H9 (cell line): Measurements from ENCODE around the gene USH2A. TPM values are rescaled to one million over a fixed set of nuclear protein-coding genes. Genes with fewer than 3 reads are reported as not detected.
A peak's percentile ranks its signal among the peaks of the same experiment; 100 is the strongest.

Experiments
- DNase-seq: peaks from one replicate; pipeline ENCODE4 v3.0.0-alpha.2; 2017
- H2AFZ ChIP-seq: one replicate; pipeline ENCODE4 v1.6.1; 2013; ENCODE audit warnings: mild to moderate bottlenecking, low read length, control low read depth, moderate library complexity
- H2AK5ac ChIP-seq: 2 replicates; pipeline ENCODE4 v1.6.1; 2013; ENCODE audit warnings: low read length, control low read depth, mixed read lengths; ENCODE audit not compliant: insufficient read length
- H2BK120ac ChIP-seq: one replicate; pipeline ENCODE4 v1.6.1; 2013; ENCODE audit warnings: low read depth, mild to moderate bottlenecking, low read length, control low read depth, inconsistent platforms; ENCODE audit not compliant: poor library complexity, severe bottlenecking
- H2BK12ac ChIP-seq: 2 replicates; pipeline ENCODE4 v1.6.1; 2013; ENCODE audit warnings: low read length, control low read depth, mixed read lengths, low read depth; ENCODE audit not compliant: insufficient read length
- H2BK15ac ChIP-seq: 2 replicates; pipeline ENCODE4 v1.6.1; 2013; ENCODE audit warnings: low read depth, low read length, control low read depth
- H2BK20ac ChIP-seq: one replicate; pipeline ENCODE4 v1.6.1; 2013; ENCODE audit warnings: low read depth, mild to moderate bottlenecking, low read length, control low read depth, inconsistent platforms; ENCODE audit not compliant: poor library complexity, severe bottlenecking
- H2BK5ac ChIP-seq: 2 replicates; pipeline ENCODE4 v1.6.1; 2013; ENCODE audit warnings: low read length, control low read depth, mixed read lengths; ENCODE audit not compliant: insufficient read length
- H3K14ac ChIP-seq: 2 replicates; pipeline ENCODE4 v1.6.1; 2013; ENCODE audit warnings: low read length, control low read depth; ENCODE audit not compliant: insufficient read depth
- H3K18ac ChIP-seq: 2 replicates; pipeline ENCODE4 v1.6.1; 2013; ENCODE audit warnings: low read depth, mild to moderate bottlenecking, mixed read lengths, low read length, control low read depth; ENCODE audit not compliant: insufficient read length
- H3K23ac ChIP-seq: 2 replicates; pipeline ENCODE4 v1.6.1; 2013; ENCODE audit warnings: low read length, control low read depth, mixed read lengths, low read depth; ENCODE audit not compliant: insufficient read length
- H3K23me2 ChIP-seq: 2 replicates; pipeline ENCODE4 v1.6.1; 2013; ENCODE audit warnings: low read depth, mild to moderate bottlenecking, mixed read lengths, low read length, control low read depth; ENCODE audit not compliant: insufficient read length, poor library complexity, severe bottlenecking
- H3K27ac ChIP-seq: 2 replicates; pipeline ENCODE4 v1.5.1; 2013; ENCODE audit warnings: low read length, control low read depth, mixed read lengths, low read depth; ENCODE audit not compliant: insufficient read length
- H3K27me3 ChIP-seq: 2 replicates; pipeline ENCODE4 v1.6.1; 2013; ENCODE audit warnings: low read length, control low read depth, inconsistent platforms; ENCODE audit not compliant: insufficient read depth
- H3K4ac ChIP-seq: 2 replicates; pipeline ENCODE4 v1.6.1; 2013; ENCODE audit warnings: low read depth, mild to moderate bottlenecking, control low read depth, inconsistent platforms, low read length, moderate library complexity
- H3K4me1 ChIP-seq: 2 replicates; pipeline ENCODE4 v1.6.1; 2013; ENCODE audit warnings: low read length, control low read depth, inconsistent platforms; ENCODE audit not compliant: insufficient read depth
- H3K4me2 ChIP-seq: 2 replicates; pipeline ENCODE4 v1.6.1; 2013; ENCODE audit warnings: low read length, control low read depth, mixed read lengths; ENCODE audit not compliant: insufficient read length, insufficient read depth
- H3K56ac ChIP-seq: 2 replicates; pipeline ENCODE4 v1.6.1; 2013; ENCODE audit warnings: low read depth, mild to moderate bottlenecking, mixed read lengths, low read length, control low read depth; ENCODE audit not compliant: insufficient read length
- H3K79me1 ChIP-seq: 2 replicates; pipeline ENCODE4 v1.6.1; 2013; ENCODE audit warnings: low read depth, mild to moderate bottlenecking, moderate library complexity, low read length, control low read depth, inconsistent platforms; ENCODE audit not compliant: insufficient read depth, poor library complexity, severe bottlenecking
- H3K79me2 ChIP-seq: 2 replicates; pipeline ENCODE4 v1.6.1; 2013; ENCODE audit warnings: low read length, control low read depth, inconsistent platforms; ENCODE audit not compliant: insufficient read depth
- H3K9ac ChIP-seq: 2 replicates; pipeline ENCODE4 v1.6.1; 2013; ENCODE audit warnings: low read length, control low read depth, mixed read lengths; ENCODE audit not compliant: insufficient read length; ENCODE audit errors: extremely low read depth
- H3K9me3 ChIP-seq: one replicate; pipeline ENCODE4 v1.6.1; 2013; ENCODE audit warnings: low read depth, low read length, inconsistent platforms; ENCODE audit not compliant: control insufficient read depth
- H3T11ph ChIP-seq: one replicate; pipeline ENCODE4 v1.6.1; 2013; ENCODE audit warnings: mild to moderate bottlenecking, low read length, control low read depth, inconsistent platforms
- H4K20me1 ChIP-seq: one replicate; pipeline ENCODE4 v1.6.1; 2013; ENCODE audit not compliant: control insufficient read depth, insufficient read length, insufficient read depth
- H4K5ac ChIP-seq: 2 replicates; pipeline ENCODE4 v1.6.1; 2013; ENCODE audit warnings: low read depth, mild to moderate bottlenecking, mixed read lengths, low read length, control low read depth; ENCODE audit not compliant: insufficient read length
- H4K8ac ChIP-seq: replicated peaks from 2 replicates; pipeline ENCODE4 v1.6.1; 2013; ENCODE audit warnings: low read length, control low read depth, mixed read lengths, low read depth; ENCODE audit not compliant: insufficient read length
- H4K91ac ChIP-seq: 2 replicates; pipeline ENCODE4 v1.6.1; 2013; ENCODE audit warnings: low read depth, mild to moderate bottlenecking, moderate library complexity, mixed read lengths, low read length, control low read depth; ENCODE audit not compliant: insufficient read length
- H3K27ac Mint-ChIP-seq, 3 experiments: 2 replicates in 2 of 3; 3 replicates in 1 of 3; pipeline ENCODE4 v1.8.0; 2020 to 2021; ENCODE audit warnings: mixed read lengths in 3 of 3, mild to moderate bottlenecking in 1 of 3, moderate library complexity in 1 of 3
- H3K27me3 Mint-ChIP-seq: 2 replicates; pipeline ENCODE4 v1.8.0; 2021; ENCODE audit warnings: low read depth, mild to moderate bottlenecking, moderate library complexity, mixed read lengths
- H3K36me3 Mint-ChIP-seq, 3 experiments: 2 replicates in 2 of 3; 3 replicates in 1 of 3; pipeline ENCODE4 v1.8.0; 2020 to 2021; ENCODE audit warnings: low read depth in 3 of 3, mixed read lengths in 3 of 3; ENCODE audit not compliant: insufficient read depth in 1 of 3
- H3K4me1 Mint-ChIP-seq, 2 experiments: 2 replicates each; pipeline ENCODE4 v1.8.0; 2020; ENCODE audit warnings: mixed read lengths in 2 of 2
- H3K4me3 Mint-ChIP-seq, 2 experiments: 2 replicates in 1 of 2; 3 replicates in 1 of 2; pipeline ENCODE4 v1.8.0; 2020 to 2021; ENCODE audit warnings: mild to moderate bottlenecking in 2 of 2, mixed read lengths in 2 of 2, moderate library complexity in 1 of 2
- H3K9me3 Mint-ChIP-seq, 2 experiments: 2 replicates in 1 of 2; 3 replicates in 1 of 2; pipeline ENCODE4 v1.8.0; 2020; ENCODE audit warnings: mild to moderate bottlenecking in 2 of 2, mixed read lengths in 2 of 2, moderate library complexity in 1 of 2
- CTCF ChIP-seq: fragments of 200-600 bp; sonication (generic); conservative IDR thresholded peaks from 3 replicates; pipeline ENCODE4 v1.8.0; 2021; ENCODE audit warnings: antibody characterized with exemption, mild to moderate bottlenecking
- WGBS: extraction: QIAGEN DNeasy Blood & Tissue Kit; methylation state at CpG from one replicate; pipeline ENCODE4 v1.1.7; 2013; ENCODE audit warnings: missing lambda C conversion rate, low lambda C conversion rate, mixed read lengths; ENCODE audit not compliant: insufficient read length; ENCODE audit errors: extremely low coverage; 5-methylcytosine and 5-hydroxymethylcytosine counted together
- total RNA-seq: library from RNA; stranded (reverse); gene quantifications from 2 replicates; pipeline ENCODE4 v1.2.1, GENCODE V29; 2021

The USH2A gene
- total RNA-seq, 1 experiment from 2014 or later = 0.11 TPM

- no peak for TF ChIP-seq CTCF
- no peaks in the 10 kb centered on the region for H3K9me3 ChIP-seq
- H3K14ac ChIP-seq = no peak overlapping the region
- H2BK120ac ChIP-seq = no peak overlapping the region
- Mint-ChIP-seq H3K9me3 (no peaks in the 10 kb centered on the region), H3K36me3 (peaks cover 8 to 28% (median 26%) of the 10 kb centered on the region in 3 experiments; a peak in 6 of 7 replicates), H3K27ac (peak overlapping the region in 2 of 3 experiments; percentile 40 to 54; a peak in 2 of 7 replicates), H3K4me1 (peaks cover 28 to 33% of the 10 kb centered on the region in 2 experiments), H3K27me3 (no peaks in the 10 kb centered on the region), H3K4me3 (no peak overlapping the region)
- no peak for DNase-seq
- H4K20me1 ChIP-seq = no peaks in the 10 kb centered on the region
- H3K56ac ChIP-seq = no peak overlapping the region
- H3K79me2 ChIP-seq = no peaks in the 10 kb centered on the region
- H2AFZ ChIP-seq = no peak overlapping the region
- H3K9ac ChIP-seq = no peak overlapping the region
- H3K18ac ChIP-seq = no peak overlapping the region
- H3K27ac ChIP-seq = no peak overlapping the region
- H3T11ph ChIP-seq = no peak overlapping the region
- H2BK15ac ChIP-seq = no peak overlapping the region
- no CpG with 5 or more reads among the region's 2 CpGs for WGBS
- no peak overlapping the region for H2BK20ac ChIP-seq
- no peaks in the 10 kb centered on the region for H3K23me2 ChIP-seq
- no peak overlapping the region for H4K8ac ChIP-seq
- H3K4me1 ChIP-seq = no peaks in the 10 kb centered on the region; the same call in 1 of the 2 replicates
- no peak overlapping the region for H3K23ac ChIP-seq
- no peaks in the 10 kb centered on the region for H3K27me3 ChIP-seq
- H4K5ac ChIP-seq = no peak overlapping the region
- H2BK12ac ChIP-seq = no peak overlapping the region
- H3K79me1 ChIP-seq = no peaks in the 10 kb centered on the region
- no peak overlapping the region for H4K91ac ChIP-seq
- H3K4ac ChIP-seq = no peak overlapping the region
- H2AK5ac ChIP-seq = no peak overlapping the region
- no peak overlapping the region for H3K4me2 ChIP-seq
- no peak overlapping the region for H2BK5ac ChIP-seq
These were observed 822.0 kb downstream of the USH2A start for GRCh38 chr1:215601276-215601675.
